OCI-LY7 (cell line): Measurements from ENCODE around the gene ZDHHC17.

ENCODE experiments used
- CTCF ChIP-seq: fragments of 200-600 bp; sonication (generic); conservative IDR thresholded peaks from 2 replicates; pipeline ENCODE4 v1.5.1; 2014; ENCODE audit warnings: mild to moderate bottlenecking, antibody characterized with exemption, low read length, moderate library complexity, mixed read lengths
- EZH2phosphoT487 ChIP-seq: fragments of 200-600 bp; sonication (generic); IDR thresholded peaks from 2 replicates; pipeline ENCODE4 v1.6.1; 2018; ENCODE audit warnings: low read depth, borderline replicate concordance, mild to moderate bottlenecking, mixed run types, antibody characterized with exemption, low read length, moderate library complexity, mixed read lengths

GRCh38 chr12:76866151-76866567 is 102.2 kb downstream of the ZDHHC17 start:
- no peak for TF ChIP-seq CTCF
- TF ChIP-seq EZH2phosphoT487 = no peak
